Liver (tissue), 9 donors: ENCODE measurements around the gene CCDC93. TPM values are rescaled to one million over a fixed set of nuclear protein-coding genes. Genes with fewer than 3 reads are reported as not detected.

Experiments used
- DNase-seq: peaks from one replicate; pipeline ENCODE4 v3.0.0-alpha.2; 2017; ENCODE audit warnings: low spot score
- H3K27ac ChIP-seq, 2 donors: one replicate each; pipeline ENCODE4 v1.7.0; 2013; ENCODE audit warnings: inconsistent platforms in 2 of 2, low read length in 2 of 2, control low read depth in 1 of 2, low read depth in 1 of 2, mild to moderate bottlenecking in 1 of 2
- H3K27me3 ChIP-seq, 4 donors: one replicate each; pipeline versions ENCODE4 v1.6.1 to v1.7.0; 2013; ENCODE audit warnings: low read length in 3 of 4, inconsistent platforms in 1 of 4, mild to moderate bottlenecking in 1 of 4, moderate library complexity in 1 of 4; ENCODE audit not compliant: control insufficient read depth in 4 of 4, insufficient read depth in 4 of 4
- H3K36me3 ChIP-seq, 4 donors: one replicate each; pipeline versions ENCODE4 v1.6.1 to v1.7.0; 2013; ENCODE audit warnings: low read length in 3 of 4, mild to moderate bottlenecking in 3 of 4, low read depth in 1 of 4, moderate library complexity in 1 of 4; ENCODE audit not compliant: control insufficient read depth in 4 of 4, insufficient read depth in 3 of 4
- H3K4me1 ChIP-seq, 4 donors: one replicate each; pipeline versions ENCODE4 v1.6.1 to v1.7.0; 2013; ENCODE audit warnings: low read length in 3 of 4, mild to moderate bottlenecking in 3 of 4, moderate library complexity in 1 of 4; ENCODE audit not compliant: control insufficient read depth in 4 of 4, insufficient read depth in 4 of 4
- H3K4me3 ChIP-seq, 3 donors: one replicate each; pipeline versions ENCODE4 v1.6.1 to v1.7.0; 2013; ENCODE audit warnings: low read length in 3 of 3, control low read depth in 1 of 3, low read depth in 1 of 3, mild to moderate bottlenecking in 1 of 3
- H3K9ac ChIP-seq, 2 donors: one replicate each; pipeline ENCODE4 v1.7.0; 2013; ENCODE audit warnings: low read length in 2 of 2, mild to moderate bottlenecking in 2 of 2, moderate library complexity in 2 of 2, control low read depth in 1 of 2, low read depth in 1 of 2
- H3K9me3 ChIP-seq, 4 donors: one replicate each; pipeline versions ENCODE4 v1.6.1 to v1.7.0; 2013; ENCODE audit warnings: low read length in 3 of 4; ENCODE audit not compliant: control insufficient read depth in 4 of 4
- EGR1 ChIP-seq, 2 donors: IDR thresholded peaks; 2 replicates each; pipeline ENCODE4 v1.6.1; 2016 to 2018; ENCODE audit warnings: antibody characterized with exemption in 2 of 2, low read depth in 2 of 2
- FOXA1 ChIP-seq: IDR thresholded peaks from 2 replicates; pipeline ENCODE4 v1.6.1; 2016; ENCODE audit warnings: antibody characterized with exemption
- FOXA2 ChIP-seq: IDR thresholded peaks from 2 replicates; pipeline ENCODE4 v1.6.1; 2016; ENCODE audit warnings: antibody characterized with exemption
- GABPA ChIP-seq, 2 donors: IDR thresholded peaks in 1 of 2; conservative IDR thresholded peaks in 1 of 2; 2 replicates each; pipeline ENCODE4 v1.6.1; 2016; ENCODE audit warnings: antibody characterized with exemption in 2 of 2, mild to moderate bottlenecking in 1 of 2, moderate library complexity in 1 of 2
- HNF4A ChIP-seq, 2 donors: conservative IDR thresholded peaks; 2 replicates each; pipeline ENCODE4 v1.6.1; 2016; ENCODE audit warnings: antibody characterized with exemption in 2 of 2, mild to moderate bottlenecking in 2 of 2
- JUND ChIP-seq, 2 donors: IDR thresholded peaks; 2 replicates each; pipeline ENCODE4 v1.6.1; 2016; ENCODE audit warnings: antibody characterized with exemption in 2 of 2
- NR2F2 ChIP-seq: IDR thresholded peaks from 2 replicates; pipeline ENCODE4 v1.6.1; 2016; ENCODE audit warnings: antibody characterized with exemption
- RAD21 ChIP-seq, 2 donors: IDR thresholded peaks; 2 replicates each; pipeline ENCODE4 v1.6.1; 2016; ENCODE audit warnings: antibody characterized with exemption in 2 of 2, mild to moderate bottlenecking in 2 of 2
- REST ChIP-seq: IDR thresholded peaks from 2 replicates; pipeline ENCODE4 v1.6.1; 2016; ENCODE audit warnings: antibody characterized with exemption, mild to moderate bottlenecking
- RXRA ChIP-seq, 2 donors: IDR thresholded peaks; 2 replicates each; pipeline ENCODE4 v1.6.1; 2017 to 2018; ENCODE audit warnings: antibody characterized with exemption in 2 of 2, mild to moderate bottlenecking in 1 of 2
- SP1 ChIP-seq: IDR thresholded peaks from 2 replicates; pipeline ENCODE4 v1.6.1; 2018; ENCODE audit warnings: antibody characterized with exemption, mild to moderate bottlenecking
- YY1 ChIP-seq: IDR thresholded peaks from 2 replicates; pipeline ENCODE4 v1.6.1; 2016; ENCODE audit warnings: antibody characterized with exemption, mild to moderate bottlenecking
- ZBTB33 ChIP-seq: IDR thresholded peaks from 2 replicates; pipeline ENCODE4 v1.6.1; 2016; ENCODE audit warnings: antibody characterized with exemption
- WGBS: extraction: QIAGEN DNeasy Blood & Tissue Kit; methylation state at CpG from one replicate; pipeline ENCODE4 v1.1.7; 2013; 5-methylcytosine and 5-hydroxymethylcytosine counted together
- polyA plus RNA-seq, 2 donors: library from polyadenylated mRNA; stranded (reverse) in 1 of 2; unstranded in 1 of 2; fragments of 200-250 nt in 1 of 2; fragments of >200 nt in 1 of 2; fragmentation: Nextera tagmentation in 1 of 2; extraction: Ambion mirVana in 1 of 2; gene quantifications; one replicate each; pipeline versions ENCODE4 v1.2.1 to v1.2.3, GENCODE V29; 2013 to 2015
- total RNA-seq, 2 donors: library from RNA; depleted of rRNA; stranded (reverse); fragments of >200 nt; gene quantifications; one replicate each; pipeline ENCODE4 v1.2.3, GENCODE V29; 2014
- TF ChIP-seq, protein P1 (sequence below): fragments of 150-350 bp; IDR thresholded peaks from 2 replicates; pipeline ENCODE4 v1.5.1; 2017; ENCODE audit warnings: improper control_type of control experiment, low read depth, low read length; ENCODE audit not compliant: missing input control
- TF ChIP-seq, protein P2 (sequence below): IDR thresholded peaks from 2 replicates; pipeline ENCODE4 v1.6.1; 2016; ENCODE audit warnings: antibody characterized with exemption
- TF ChIP-seq, protein P3 (sequence below): IDR thresholded peaks from 2 replicates; pipeline ENCODE4 v1.6.1; 2016; ENCODE audit warnings: antibody characterized with exemption
- donor health status: healthy.
- donor health status: healthy.
- donor health status: healthy.
- donor health status: healthy.
- donor health status: healthy.

Gene CCDC93
- total and polyA plus RNA-seq, 4 donors, result 4.0 to 14.2 (median 8.5) TPM

- TF ChIP-seq, protein P1, sequence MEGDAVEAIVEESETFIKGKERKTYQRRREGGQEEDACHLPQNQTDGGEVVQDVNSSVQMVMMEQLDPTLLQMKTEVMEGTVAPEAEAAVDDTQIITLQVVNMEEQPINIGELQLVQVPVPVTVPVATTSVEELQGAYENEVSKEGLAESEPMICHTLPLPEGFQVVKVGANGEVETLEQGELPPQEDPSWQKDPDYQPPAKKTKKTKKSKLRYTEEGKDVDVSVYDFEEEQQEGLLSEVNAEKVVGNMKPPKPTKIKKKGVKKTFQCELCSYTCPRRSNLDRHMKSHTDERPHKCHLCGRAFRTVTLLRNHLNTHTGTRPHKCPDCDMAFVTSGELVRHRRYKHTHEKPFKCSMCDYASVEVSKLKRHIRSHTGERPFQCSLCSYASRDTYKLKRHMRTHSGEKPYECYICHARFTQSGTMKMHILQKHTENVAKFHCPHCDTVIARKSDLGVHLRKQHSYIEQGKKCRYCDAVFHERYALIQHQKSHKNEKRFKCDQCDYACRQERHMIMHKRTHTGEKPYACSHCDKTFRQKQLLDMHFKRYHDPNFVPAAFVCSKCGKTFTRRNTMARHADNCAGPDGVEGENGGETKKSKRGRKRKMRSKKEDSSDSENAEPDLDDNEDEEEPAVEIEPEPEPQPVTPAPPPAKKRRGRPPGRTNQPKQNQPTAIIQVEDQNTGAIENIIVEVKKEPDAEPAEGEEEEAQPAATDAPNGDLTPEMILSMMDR, result no peak
- TF ChIP-seq RXRA (IDR thresholded peaks at IDR 0.05), result no peak
- TF ChIP-seq FOXA2, result no peak
These were observed 33.8 kb downstream of the CCDC93 start (continued) for GRCh38 chr2:117979911-117980701.

GRCh38 chr2:117977696-117978095 lies 36.2 kb downstream of the CCDC93 start:
- Histone ChIP-seq H3K36me3 (peaks cover 9 to 36% (median 30%) of the 10 kb centered on the region in 4 donors), H3K27ac (no peak overlapping the region), H3K4me3 (no peak overlapping the region), H3K4me1 (no peaks in the 10 kb centered on the region), H3K27me3 (no peaks in the 10 kb centered on the region), H3K9ac (no peak overlapping the region), H3K9me3 (no peaks in the 10 kb centered on the region)
- TF ChIP-seq REST (no peak), ZBTB33 (no peak), EGR1 (IDR thresholded peaks at IDR 0.05; ENCODE audit: low read depth in 2 of 2) (no peak), RXRA (IDR thresholded peaks at IDR 0.05) (no peak), SP1 (no peak), FOXA1 (no peak), HNF4A (conservative IDR thresholded peaks at IDR 0.05) (no peak), GABPA (IDR thresholded peaks at IDR 0.05 in 1 of 2, conservative IDR thresholded peaks at IDR 0.05 in 1 of 2) (no peak), YY1 (no peak), RAD21 (IDR thresholded peaks at IDR 0.05) (no peak), NR2F2 (no peak), JUND (IDR thresholded peaks at IDR 0.05) (no peak)
- TF ChIP-seq, protein P2, sequence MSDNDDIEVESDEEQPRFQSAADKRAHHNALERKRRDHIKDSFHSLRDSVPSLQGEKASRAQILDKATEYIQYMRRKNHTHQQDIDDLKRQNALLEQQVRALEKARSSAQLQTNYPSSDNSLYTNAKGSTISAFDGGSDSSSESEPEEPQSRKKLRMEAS, result no peak
- TF ChIP-seq, protein P3, sequence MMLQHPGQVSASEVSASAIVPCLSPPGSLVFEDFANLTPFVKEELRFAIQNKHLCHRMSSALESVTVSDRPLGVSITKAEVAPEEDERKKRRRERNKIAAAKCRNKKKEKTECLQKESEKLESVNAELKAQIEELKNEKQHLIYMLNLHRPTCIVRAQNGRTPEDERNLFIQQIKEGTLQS, result no peak
- no peak for DNase-seq
- WGBS, result 98% methylated on average over 3 of the region's 3 CpGs
